ENCODE results near the gene IL20RB. TPM values are rescaled to one million over a fixed set of nuclear protein-coding genes. Genes with fewer than 3 reads are reported as not detected.

IL20RB gene
- total RNA-seq, 1 experiment from 2014 or later = 7.2 TPM

DNA sequence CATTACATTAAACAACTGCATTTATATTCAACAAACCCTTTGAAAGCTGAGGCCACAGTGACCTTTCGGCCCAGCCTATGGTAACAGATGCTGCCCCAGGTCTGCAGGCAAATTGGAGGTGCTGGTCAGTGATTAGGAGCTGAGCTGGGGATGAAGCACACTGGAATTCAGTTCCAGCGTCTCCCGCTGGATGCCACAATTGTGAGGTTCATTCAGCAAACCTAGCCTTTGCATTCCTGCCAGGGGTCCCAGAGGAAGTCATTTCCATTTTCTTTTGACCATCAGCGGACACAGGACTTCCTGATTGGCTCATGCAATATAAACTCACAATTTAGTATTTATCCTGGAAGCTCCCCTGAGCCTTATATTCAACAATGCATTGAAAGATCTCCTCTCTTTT lies 89.5 kb downstream of the IL20RB start:
- no TSS peak for BruUV-seq (replicated peaks)
- DNase-seq = no peak
- no peak for TF ChIP-seq EZH2 (IDR thresholded peaks at IDR 0.05; ENCODE audit: low read depth)
- TF ChIP-seq, protein P1, sequence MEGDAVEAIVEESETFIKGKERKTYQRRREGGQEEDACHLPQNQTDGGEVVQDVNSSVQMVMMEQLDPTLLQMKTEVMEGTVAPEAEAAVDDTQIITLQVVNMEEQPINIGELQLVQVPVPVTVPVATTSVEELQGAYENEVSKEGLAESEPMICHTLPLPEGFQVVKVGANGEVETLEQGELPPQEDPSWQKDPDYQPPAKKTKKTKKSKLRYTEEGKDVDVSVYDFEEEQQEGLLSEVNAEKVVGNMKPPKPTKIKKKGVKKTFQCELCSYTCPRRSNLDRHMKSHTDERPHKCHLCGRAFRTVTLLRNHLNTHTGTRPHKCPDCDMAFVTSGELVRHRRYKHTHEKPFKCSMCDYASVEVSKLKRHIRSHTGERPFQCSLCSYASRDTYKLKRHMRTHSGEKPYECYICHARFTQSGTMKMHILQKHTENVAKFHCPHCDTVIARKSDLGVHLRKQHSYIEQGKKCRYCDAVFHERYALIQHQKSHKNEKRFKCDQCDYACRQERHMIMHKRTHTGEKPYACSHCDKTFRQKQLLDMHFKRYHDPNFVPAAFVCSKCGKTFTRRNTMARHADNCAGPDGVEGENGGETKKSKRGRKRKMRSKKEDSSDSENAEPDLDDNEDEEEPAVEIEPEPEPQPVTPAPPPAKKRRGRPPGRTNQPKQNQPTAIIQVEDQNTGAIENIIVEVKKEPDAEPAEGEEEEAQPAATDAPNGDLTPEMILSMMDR (conservative IDR thresholded peaks at IDR 0.05) = no peak
- no peaks in the 10 kb centered on the region for H3K9me2 ChIP-seq (ENCODE audit: insufficient read depth)
- H3K79me2 ChIP-seq (ENCODE audit: low read depth) = no peaks in the 10 kb centered on the region
- intact Hi-C loops (cut with micrococcal nuclease; ENCODE audit: unreplicated experiment) = no loop called here
- H3K4me2 ChIP-seq = no peak overlapping the region
- H3K4me3 ChIP-seq = no peak overlapping the region
- ChIA-PET POLR2A (ENCODE audit: unreplicated experiment) (no interaction called here), CTCF (no interaction called here)
- H3K36me3 ChIP-seq (ENCODE audit: low read depth) = no peaks in the 10 kb centered on the region
- no peaks in the 10 kb centered on the region for H3K27me3 ChIP-seq (ENCODE audit: insufficient read depth, low read depth)
- no peak overlapping the region for H3K27ac ChIP-seq
- no peaks in the 10 kb centered on the region for H4K20me1 ChIP-seq (ENCODE audit: insufficient read depth)
- H3K4me1 ChIP-seq (replicated peaks; ENCODE audit: insufficient read depth) = no peaks in the 10 kb centered on the region
- no peaks in the 10 kb centered on the region for H3K9me3 ChIP-seq (ENCODE audit: insufficient read depth, low read depth)
- H2AFZ ChIP-seq = no peak overlapping the region
- H3F3A ChIP-seq (ENCODE audit: insufficient read depth, low read depth) = no peaks in the 10 kb centered on the region

DNA sequence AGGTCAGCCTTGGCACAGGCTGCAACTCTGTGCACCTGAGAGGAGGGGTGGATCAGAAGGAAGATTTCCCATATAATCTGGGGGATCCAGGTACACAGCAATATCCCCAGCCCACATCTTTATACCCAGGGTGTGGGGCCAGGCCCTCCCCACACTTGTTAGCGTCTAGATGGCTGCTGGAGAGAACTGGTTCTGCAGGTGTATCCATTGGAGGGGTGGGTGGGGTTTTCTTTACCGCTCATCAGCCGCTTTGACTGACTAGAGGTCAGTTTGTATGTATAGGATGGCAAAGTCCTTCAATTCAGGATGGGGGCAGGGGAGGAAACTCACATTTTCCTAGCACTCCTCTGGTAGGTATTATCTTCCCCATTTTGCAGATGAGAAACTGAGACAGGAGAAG lies 92.5 kb downstream of the IL20RB start:
- H3F3A ChIP-seq (ENCODE audit: insufficient read depth, low read depth) = no peaks in the 10 kb centered on the region
- intact Hi-C loops (cut with micrococcal nuclease; ENCODE audit: unreplicated experiment) = no loop called here
- POLR2A ChIA-PET (ENCODE audit: unreplicated experiment) = no interaction called here
- no peaks in the 10 kb centered on the region for H3K9me3 ChIP-seq (ENCODE audit: insufficient read depth, low read depth)
- no peak overlapping the region for H3K4me3 ChIP-seq
- no peaks in the 10 kb centered on the region for H3K4me1 ChIP-seq (replicated peaks; ENCODE audit: insufficient read depth)
- no peaks in the 10 kb centered on the region for H3K27me3 ChIP-seq (ENCODE audit: insufficient read depth, low read depth)
- no peaks in the 10 kb centered on the region for H3K36me3 ChIP-seq (ENCODE audit: low read depth)
- H4K20me1 ChIP-seq (ENCODE audit: insufficient read depth) = no peaks in the 10 kb centered on the region
- H3K9me2 ChIP-seq (ENCODE audit: insufficient read depth) = no peaks in the 10 kb centered on the region
- TF ChIP-seq, protein P1 (conservative IDR thresholded peaks at IDR 0.05) = no peak
- no peak for TF ChIP-seq EZH2 (IDR thresholded peaks at IDR 0.05; ENCODE audit: low read depth)
- H3K79me2 ChIP-seq (ENCODE audit: low read depth) = no peaks in the 10 kb centered on the region
- H2AFZ ChIP-seq = no peak overlapping the region
- DNase-seq = no peak
- no peak overlapping the region for H3K27ac ChIP-seq
- H3K4me2 ChIP-seq = no peak overlapping the region
- BruUV-seq (replicated peaks) = no TSS peak
- CTCF ChIA-PET = no interaction called here

DNA sequence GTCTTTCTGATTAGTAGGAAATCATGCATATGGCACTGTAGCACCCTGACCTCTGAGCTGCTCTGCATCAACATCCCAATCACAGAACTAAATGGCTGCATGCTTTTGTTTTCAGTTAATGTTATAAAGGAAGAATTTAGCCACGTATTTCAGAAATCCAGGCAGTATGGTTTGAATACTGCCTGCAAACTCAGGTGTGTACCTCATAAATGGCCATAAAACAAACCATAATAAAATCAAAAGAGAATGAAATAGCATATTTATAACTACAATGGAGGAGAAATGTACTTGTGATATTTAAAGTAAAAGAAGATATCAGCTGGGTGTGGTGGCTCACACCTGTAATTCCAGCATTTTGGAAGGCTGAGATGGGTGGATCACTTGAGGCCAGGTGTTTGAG lies 94.5 kb downstream of the IL20RB start:
- Histone ChIP-seq H3F3A (ENCODE audit: insufficient read depth, low read depth) (no peaks in the 10 kb centered on the region), H3K27me3 (ENCODE audit: insufficient read depth, low read depth) (no peaks in the 10 kb centered on the region), H3K27ac (no peak overlapping the region), H2AFZ (no peak overlapping the region), H3K4me1 (replicated peaks; ENCODE audit: insufficient read depth) (no peaks in the 10 kb centered on the region), H3K79me2 (ENCODE audit: low read depth) (no peaks in the 10 kb centered on the region), H3K4me3 (no peak overlapping the region), H3K9me3 (ENCODE audit: insufficient read depth, low read depth) (no peaks in the 10 kb centered on the region), H3K4me2 (no peak overlapping the region), H3K9me2 (ENCODE audit: insufficient read depth) (no peaks in the 10 kb centered on the region), H4K20me1 (ENCODE audit: insufficient read depth) (no peaks in the 10 kb centered on the region), H3K36me3 (ENCODE audit: low read depth) (no peaks in the 10 kb centered on the region)
- POLR2A ChIA-PET (ENCODE audit: unreplicated experiment) = interaction anchor here (0.6 kb wide), 1 partner anchor 1415 kb away, joined by 6 read pairs; no protein-coding TSS in a partner anchor
- DNase-seq = no peak
- TF ChIP-seq, protein P1 (conservative IDR thresholded peaks at IDR 0.05) = no peak
- TF ChIP-seq EZH2 (IDR thresholded peaks at IDR 0.05; ENCODE audit: low read depth) = no peak
- no TSS peak for BruUV-seq (replicated peaks)
- CTCF ChIA-PET = no interaction called here
- intact Hi-C loops (cut with micrococcal nuclease; ENCODE audit: unreplicated experiment) = no loop called here

Other genes with a start within 250 kb of the IL20RB start
- gene STAG1, start 205.6 kb upstream of the IL20RB start, total RNA-seq (2021) = 34.5 and 39.3 TPM in 2 replicates
- 3.1 and 5.0 TPM in 2 replicates for gene SLC35G2, start 138.9 kb upstream of the IL20RB start, total RNA-seq (2021)
- gene NCK1, start 95.8 kb upstream of the IL20RB start, total RNA-seq (2021) = 42.7 and 71.4 TPM in 2 replicates